Trophoblast cell (in vitro differentiated cells and primary cell): ENCODE data around the gene NSUN5.

ENCODE experiments used
- DNase-seq, 2 donors: peaks; one replicate each; pipeline ENCODE4 v3.0.0-alpha.2; 2016
- H2AFZ ChIP-seq: 2 replicates; pipeline ENCODE4 v1.6.1; 2013; ENCODE audit warnings: low read length, moderate library complexity, mild to moderate bottlenecking; ENCODE audit not compliant: insufficient read depth, poor library complexity
- H2AK5ac ChIP-seq: 2 replicates; pipeline ENCODE4 v1.6.1; 2013; ENCODE audit warnings: mild to moderate bottlenecking, low read length
- H2BK120ac ChIP-seq: 2 replicates; pipeline ENCODE4 v1.6.1; 2013; ENCODE audit warnings: low read length, mild to moderate bottlenecking, moderate library complexity; ENCODE audit not compliant: insufficient read depth, poor library complexity
- H2BK12ac ChIP-seq: 2 replicates; pipeline ENCODE4 v1.6.1; 2013; ENCODE audit warnings: mild to moderate bottlenecking, low read length, moderate library complexity
- H2BK5ac ChIP-seq: 2 replicates; pipeline ENCODE4 v1.6.1; 2013; ENCODE audit warnings: low read length, low read depth, moderate library complexity, mild to moderate bottlenecking; ENCODE audit not compliant: poor library complexity
- H3K14ac ChIP-seq: 2 replicates; pipeline ENCODE4 v1.6.1; 2013; ENCODE audit warnings: mild to moderate bottlenecking, low read length
- H3K18ac ChIP-seq: 2 replicates; pipeline ENCODE4 v1.6.1; 2013; ENCODE audit warnings: mild to moderate bottlenecking, low read length
- H3K23ac ChIP-seq: 2 replicates; pipeline ENCODE4 v1.6.1; 2013; ENCODE audit warnings: low read length
- H3K27ac ChIP-seq: 2 replicates; pipeline ENCODE4 v1.5.1; 2013; ENCODE audit warnings: low read depth, mild to moderate bottlenecking, inconsistent platforms, low read length, moderate library complexity
- H3K27me3 ChIP-seq: 2 replicates; pipeline ENCODE4 v1.6.1; 2013; ENCODE audit warnings: inconsistent platforms, mild to moderate bottlenecking, low read length, moderate library complexity; ENCODE audit not compliant: insufficient read depth
- H3K36me3 ChIP-seq, 2 experiments: 1 replicate in 1 of 2; 2 replicates in 1 of 2; pipeline ENCODE4 v1.6.1; 2013; ENCODE audit warnings: low read length in 2 of 2, mild to moderate bottlenecking in 2 of 2, moderate library complexity in 1 of 2; ENCODE audit not compliant: insufficient read depth in 2 of 2, control insufficient read depth in 1 of 2
- H3K4ac ChIP-seq: 2 replicates; pipeline ENCODE4 v1.6.1; 2013; ENCODE audit warnings: low read depth, mild to moderate bottlenecking, low read length, moderate library complexity
- H3K4me1 ChIP-seq, 2 experiments: 1 replicate in 1 of 2; 2 replicates in 1 of 2; pipeline ENCODE4 v1.6.1; 2013; ENCODE audit warnings: low read length in 2 of 2, mild to moderate bottlenecking in 2 of 2, moderate library complexity in 1 of 2; ENCODE audit not compliant: insufficient read depth in 2 of 2, control insufficient read depth in 1 of 2
- H3K4me2 ChIP-seq: 2 replicates; pipeline ENCODE4 v1.6.1; 2013; ENCODE audit warnings: inconsistent platforms, mild to moderate bottlenecking, low read length, moderate library complexity
- H3K4me3 ChIP-seq: 2 replicates; pipeline ENCODE4 v1.5.1; 2013; ENCODE audit warnings: mild to moderate bottlenecking, low read depth, low read length, inconsistent platforms
- H3K79me1 ChIP-seq: one replicate; pipeline ENCODE4 v1.6.1; 2013; ENCODE audit warnings: low read length
- H3K79me2 ChIP-seq: 2 replicates; pipeline ENCODE4 v1.6.1; 2013; ENCODE audit warnings: low read length, mild to moderate bottlenecking; ENCODE audit not compliant: control insufficient read depth, insufficient read depth, poor library complexity
- H3K9ac ChIP-seq: 2 replicates; pipeline ENCODE4 v1.6.1; 2013; ENCODE audit warnings: mild to moderate bottlenecking, low read length
- H3K9me3 ChIP-seq: 2 replicates; pipeline ENCODE4 v1.6.1; 2013; ENCODE audit warnings: low read depth, mild to moderate bottlenecking, control low read depth, inconsistent platforms, low read length; ENCODE audit not compliant: insufficient read depth
- H4K12ac ChIP-seq: 2 replicates; pipeline ENCODE4 v1.6.1; 2013; ENCODE audit warnings: low read depth, mild to moderate bottlenecking, low read length, moderate library complexity
- H4K8ac ChIP-seq: 2 replicates; pipeline ENCODE4 v1.6.1; 2013; ENCODE audit warnings: low read depth, mild to moderate bottlenecking, low read length, moderate library complexity
- H4K91ac ChIP-seq: one replicate; pipeline ENCODE4 v1.6.1; 2013; ENCODE audit warnings: low read depth, mild to moderate bottlenecking, low read length, moderate library complexity
- WGBS: extraction: QIAGEN DNeasy Blood & Tissue Kit; methylation state at CpG from one replicate; pipeline ENCODE4 v1.1.7; 2013; ENCODE audit warnings: missing lambda C conversion rate; ENCODE audit not compliant: insufficient read length, insufficient coverage; ENCODE audit errors: extremely low coverage; 5-methylcytosine and 5-hydroxymethylcytosine counted together

NSUN5 gene

GRCh38 chr7:73332447-73332846, 23.8 kb upstream of the NSUN5 start:
- Histone ChIP-seq H3K27ac (no peak overlapping the region), H3K23ac (no peak overlapping the region), H4K12ac (no peak overlapping the region), H4K8ac (no peak overlapping the region), H3K4me1 (peaks cover 0 to 2% of the 10 kb centered on the region in 2 experiments), H3K9ac (no peak overlapping the region), H2BK12ac (no peak overlapping the region), H3K14ac (no peak overlapping the region), H2BK5ac (no peak overlapping the region), H3K18ac (no peak overlapping the region), H2AK5ac (no peak overlapping the region), H4K91ac (no peak overlapping the region), H3K27me3 (no peaks in the 10 kb centered on the region), H2BK120ac (no peak overlapping the region), H3K4me2 (no peak overlapping the region), H3K79me1 (no peaks in the 10 kb centered on the region), H3K36me3 (no peaks in the 10 kb centered on the region), H3K9me3 (no peaks in the 10 kb centered on the region), H3K4me3 (no peak overlapping the region), H3K79me2 (no peaks in the 10 kb centered on the region), H2AFZ (no peak overlapping the region), H3K4ac (no peak overlapping the region)
- WGBS, result no CpG with 5 or more reads among the region's 6 CpGs
- DNase-seq, result no peak

- Histone ChIP-seq H3K27me3 (no peaks in the 10 kb centered on the region), H3K23ac (no peak overlapping the region), H3K4ac (no peak overlapping the region), H2BK120ac (no peak overlapping the region), H3K4me1 (peaks cover 0 to 2% of the 10 kb centered on the region in 2 experiments), H2BK5ac (no peak overlapping the region), H3K27ac (no peak overlapping the region), H4K8ac (no peak overlapping the region), H3K79me2 (no peaks in the 10 kb centered on the region), H3K4me2 (no peak overlapping the region), H2BK12ac (no peak overlapping the region), H4K12ac (no peak overlapping the region), H2AK5ac (no peak overlapping the region), H3K14ac (no peak overlapping the region), H2AFZ (no peak overlapping the region), H3K4me3 (no peak overlapping the region), H3K18ac (no peak overlapping the region), H3K9me3 (no peaks in the 10 kb centered on the region), H3K9ac (no peak overlapping the region), H3K36me3 (no peaks in the 10 kb centered on the region), H4K91ac (no peak overlapping the region), H3K79me1 (no peaks in the 10 kb centered on the region)
- WGBS, result no CpG with 5 or more reads among the region's 6 CpGs
- DNase-seq, result no peak
Observed at GRCh38 chr7:73330772-73331171, 22.1 kb upstream of the NSUN5 start.

GRCh38 chr7:73329861-73330581, 21.4 kb upstream of the NSUN5 start:
- Histone ChIP-seq H2AFZ (no peak overlapping the region), H3K4me3 (no peak overlapping the region), H3K4me2 (no peak overlapping the region), H3K9me3 (no peaks in the 10 kb centered on the region), H2BK12ac (no peak overlapping the region), H4K8ac (no peak overlapping the region), H3K9ac (no peak overlapping the region), H3K36me3 (no peaks in the 10 kb centered on the region), H4K91ac (no peak overlapping the region), H3K4me1 (peaks cover 0 to 2% of the 10 kb centered on the region in 2 experiments), H3K27ac (no peak overlapping the region), H3K18ac (no peak overlapping the region), H3K23ac (no peak overlapping the region), H3K27me3 (no peaks in the 10 kb centered on the region), H2BK120ac (no peak overlapping the region), H3K79me2 (no peaks in the 10 kb centered on the region), H4K12ac (no peak overlapping the region), H2BK5ac (no peak overlapping the region), H3K4ac (no peak overlapping the region), H3K79me1 (no peaks in the 10 kb centered on the region), H2AK5ac (no peak overlapping the region), H3K14ac (no peak overlapping the region)
- no CpG with 5 or more reads among the region's 11 CpGs for WGBS
- DNase-seq, result no peak

GRCh38 chr7:73328696-73329095, 20.1 kb upstream of the NSUN5 start:
- Histone ChIP-seq H3K79me2 (no peaks in the 10 kb centered on the region), H3K14ac (no peak overlapping the region), H3K4ac (no peak overlapping the region), H3K23ac (no peak overlapping the region), H2BK12ac (no peak overlapping the region), H2AK5ac (no peak overlapping the region), H3K9me3 (no peaks in the 10 kb centered on the region), H4K91ac (no peak overlapping the region), H3K18ac (no peak overlapping the region), H2AFZ (no peak overlapping the region), H4K8ac (no peak overlapping the region), H3K36me3 (no peaks in the 10 kb centered on the region), H2BK5ac (no peak overlapping the region), H3K4me3 (no peak overlapping the region), H4K12ac (no peak overlapping the region), H3K27ac (no peak overlapping the region), H2BK120ac (no peak overlapping the region), H3K79me1 (peaks cover 2% of the 10 kb centered on the region), H3K27me3 (no peaks in the 10 kb centered on the region), H3K4me2 (no peak overlapping the region), H3K4me1 (peaks cover 0 to 2% of the 10 kb centered on the region in 2 experiments), H3K9ac (no peak overlapping the region)
- no peak for DNase-seq
- WGBS, result no CpG with 5 or more reads among the region's 10 CpGs
